ENCODE data around the gene DAPK2. TPM values are rescaled to one million over a fixed set of nuclear protein-coding genes. Genes with fewer than 3 reads are reported as not detected.

Gene DAPK2
- total RNA-seq, 6 experiments from 2014 or later: 2.1 to 5.7 (median 5.1) TPM

DNA sequence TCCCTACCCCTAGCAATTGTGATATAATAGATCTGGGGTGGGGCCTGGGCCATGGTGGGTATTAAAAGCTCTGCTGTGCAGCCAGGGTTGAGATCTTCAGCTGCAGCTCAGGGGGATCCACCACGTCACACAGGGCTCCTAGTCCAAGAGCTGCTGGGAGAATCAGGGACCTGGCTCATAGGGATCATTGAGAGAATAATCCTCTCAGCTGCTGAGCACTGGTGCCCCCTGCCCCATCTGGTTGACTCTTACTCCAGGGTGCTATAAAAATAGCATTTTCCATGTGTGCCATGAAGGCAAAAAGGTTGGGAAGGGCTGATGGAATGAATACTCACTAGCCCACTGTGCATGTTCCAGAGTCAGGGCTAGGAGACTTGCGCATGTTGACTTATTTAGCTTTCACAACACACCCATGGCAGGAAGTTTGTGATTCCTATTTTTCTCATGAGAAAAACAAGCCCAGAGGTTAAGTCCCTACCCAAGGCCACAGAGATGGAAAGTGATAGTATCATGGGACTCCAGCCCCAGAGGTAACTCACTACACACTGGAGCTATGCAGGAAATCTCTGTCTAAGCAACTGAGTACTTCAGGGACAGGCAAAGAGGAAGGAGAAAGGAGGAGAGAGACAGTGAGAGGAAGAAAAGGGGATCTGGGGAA, 118.0 kb downstream of the DAPK2 start:
- Mint-ChIP-seq H3K27me3 (ENCODE audit: insufficient read depth) (peaks cover 15% of the 10 kb centered on the region), H3K9me3 (no peaks in the 10 kb centered on the region), H3K4me1 (ENCODE audit: low read depth) (no peaks in the 10 kb centered on the region), H3K27ac (no peak overlapping the region), H3K36me3 (ENCODE audit: low read depth) (no peaks in the 10 kb centered on the region), H3K4me3 (no peak overlapping the region)
- DNase-seq: no peak
- TF ChIP-seq, protein P1, sequence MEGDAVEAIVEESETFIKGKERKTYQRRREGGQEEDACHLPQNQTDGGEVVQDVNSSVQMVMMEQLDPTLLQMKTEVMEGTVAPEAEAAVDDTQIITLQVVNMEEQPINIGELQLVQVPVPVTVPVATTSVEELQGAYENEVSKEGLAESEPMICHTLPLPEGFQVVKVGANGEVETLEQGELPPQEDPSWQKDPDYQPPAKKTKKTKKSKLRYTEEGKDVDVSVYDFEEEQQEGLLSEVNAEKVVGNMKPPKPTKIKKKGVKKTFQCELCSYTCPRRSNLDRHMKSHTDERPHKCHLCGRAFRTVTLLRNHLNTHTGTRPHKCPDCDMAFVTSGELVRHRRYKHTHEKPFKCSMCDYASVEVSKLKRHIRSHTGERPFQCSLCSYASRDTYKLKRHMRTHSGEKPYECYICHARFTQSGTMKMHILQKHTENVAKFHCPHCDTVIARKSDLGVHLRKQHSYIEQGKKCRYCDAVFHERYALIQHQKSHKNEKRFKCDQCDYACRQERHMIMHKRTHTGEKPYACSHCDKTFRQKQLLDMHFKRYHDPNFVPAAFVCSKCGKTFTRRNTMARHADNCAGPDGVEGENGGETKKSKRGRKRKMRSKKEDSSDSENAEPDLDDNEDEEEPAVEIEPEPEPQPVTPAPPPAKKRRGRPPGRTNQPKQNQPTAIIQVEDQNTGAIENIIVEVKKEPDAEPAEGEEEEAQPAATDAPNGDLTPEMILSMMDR (IDR thresholded peaks at IDR 0.05): no peak

DNA sequence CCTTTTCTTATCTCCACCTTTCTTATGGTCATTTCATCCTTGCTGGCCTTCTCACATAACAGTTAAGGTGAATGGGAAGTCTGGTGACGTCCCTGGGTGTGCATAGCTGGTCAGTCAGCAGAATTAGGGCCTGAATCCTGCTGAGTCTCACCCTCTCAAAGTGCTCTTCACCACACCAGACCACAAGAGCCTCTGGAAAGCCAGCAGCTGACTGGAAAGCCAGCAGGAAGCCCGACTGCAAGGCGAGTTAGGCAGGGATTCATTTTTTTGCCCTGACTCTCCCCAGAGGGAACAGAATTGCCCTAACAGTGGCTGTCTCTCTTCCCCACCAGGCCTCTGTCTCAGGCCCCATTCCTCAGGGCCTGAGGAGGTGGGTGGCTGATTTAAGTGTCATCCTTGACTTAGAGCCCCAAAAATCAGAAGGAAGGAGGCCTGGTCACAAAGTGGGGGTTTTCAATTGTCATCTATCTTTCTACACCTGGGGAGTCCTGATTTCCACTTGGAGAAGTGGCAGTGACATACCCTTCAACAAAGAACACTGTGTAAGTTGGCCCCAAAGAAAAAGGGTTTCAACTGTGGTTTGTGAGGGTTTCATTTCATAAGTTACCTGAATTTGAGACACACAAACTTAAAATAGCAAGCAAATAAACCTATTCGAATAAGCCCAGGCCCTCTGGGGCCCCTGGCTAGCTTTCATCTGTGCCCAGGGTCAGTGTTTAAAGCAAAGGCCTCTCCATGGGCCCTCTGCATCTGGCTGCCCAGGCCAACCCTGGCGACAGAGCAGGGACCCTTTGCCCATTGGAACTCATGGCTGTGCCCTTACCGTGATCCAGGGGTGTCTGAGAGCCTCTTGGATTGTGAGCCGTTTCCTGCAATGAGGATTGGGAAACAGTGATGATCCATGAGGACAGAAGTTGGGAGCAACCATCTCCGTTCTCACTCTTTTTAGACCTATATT, 122.0 kb downstream of the DAPK2 start:
- H3K4me1 Mint-ChIP-seq (ENCODE audit: low read depth): peaks cover 6% of the 10 kb centered on the region
- peaks cover 15% of the 10 kb centered on the region for H3K27me3 Mint-ChIP-seq (ENCODE audit: insufficient read depth)
- TF ChIP-seq, protein P1 (IDR thresholded peaks at IDR 0.05): no peak
- H3K4me3 Mint-ChIP-seq: no peak overlapping the region
- H3K9me3 Mint-ChIP-seq: no peaks in the 10 kb centered on the region
- no peaks in the 10 kb centered on the region for H3K36me3 Mint-ChIP-seq (ENCODE audit: low read depth)
- no peak overlapping the region for H3K27ac Mint-ChIP-seq
- no peak for DNase-seq

DNA sequence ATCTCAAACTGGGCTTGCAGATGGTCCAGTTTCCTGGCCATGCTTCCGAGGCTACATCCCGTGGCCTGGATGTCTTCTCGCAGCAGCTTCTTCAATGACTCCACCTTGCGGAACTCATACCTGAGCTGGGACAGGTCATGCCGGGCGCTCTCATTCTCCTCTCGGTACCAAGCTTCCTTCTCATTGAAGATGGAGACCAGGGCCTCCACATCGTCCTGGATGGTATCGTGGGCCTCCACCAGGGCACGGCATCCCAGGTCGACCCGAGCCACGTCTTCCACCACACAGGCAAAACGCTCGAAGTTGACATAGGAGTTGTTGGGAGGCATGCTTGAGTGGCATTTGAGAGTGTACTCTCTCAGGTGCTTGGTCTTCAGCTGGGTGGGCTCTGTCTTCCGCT, 123.4 kb downstream of the DAPK2 start:
- peaks cover 6% of the 10 kb centered on the region for H3K4me1 Mint-ChIP-seq (ENCODE audit: low read depth)
- H3K27ac Mint-ChIP-seq: no peak overlapping the region
- peaks cover 6% of the 10 kb centered on the region for H3K27me3 Mint-ChIP-seq (ENCODE audit: insufficient read depth)
- no peaks in the 10 kb centered on the region for H3K36me3 Mint-ChIP-seq (ENCODE audit: low read depth)
- TF ChIP-seq, protein P1 (IDR thresholded peaks at IDR 0.05): no peak
- DNase-seq: no peak
- H3K9me3 Mint-ChIP-seq: no peaks in the 10 kb centered on the region
- no peak overlapping the region for H3K4me3 Mint-ChIP-seq

DNA sequence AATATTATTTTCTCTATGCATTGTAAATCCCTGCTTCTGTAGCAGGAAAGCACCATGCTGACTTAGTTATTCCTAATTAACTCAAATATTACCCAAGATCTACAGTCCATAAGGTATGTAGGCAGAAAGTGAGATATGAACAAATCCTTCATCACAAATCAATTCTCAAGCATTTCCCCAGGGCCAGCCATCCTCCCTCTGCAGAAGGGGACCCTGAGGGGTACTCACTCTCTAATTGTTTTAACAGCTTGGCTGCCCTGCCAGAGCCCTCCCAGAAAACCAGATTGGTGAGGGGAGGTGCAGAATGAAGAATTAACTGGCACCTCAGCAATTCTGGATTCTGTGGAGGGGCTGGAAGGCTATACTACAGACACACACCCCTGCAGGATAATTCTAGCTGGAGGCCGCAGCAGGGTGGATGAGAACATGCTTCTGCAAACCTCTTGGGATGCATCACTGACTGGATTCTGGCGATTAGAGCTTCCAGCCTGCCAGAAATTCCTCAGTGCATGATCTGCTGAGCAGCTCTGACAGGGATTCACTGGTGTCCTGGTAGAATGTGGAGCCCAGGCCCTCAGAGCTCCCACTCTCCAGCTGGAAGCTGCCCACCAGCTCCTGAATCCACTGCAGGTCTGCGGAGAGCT, 123.9 kb downstream of the DAPK2 start:
- no peaks in the 10 kb centered on the region for H3K9me3 Mint-ChIP-seq
- no peaks in the 10 kb centered on the region for H3K36me3 Mint-ChIP-seq (ENCODE audit: low read depth)
- TF ChIP-seq, protein P1 (IDR thresholded peaks at IDR 0.05): no peak
- H3K4me3 Mint-ChIP-seq: no peak overlapping the region
- peaks cover 6% of the 10 kb centered on the region for H3K4me1 Mint-ChIP-seq (ENCODE audit: low read depth)
- DNase-seq: no peak
- H3K27ac Mint-ChIP-seq: no peak overlapping the region
- H3K27me3 Mint-ChIP-seq (ENCODE audit: insufficient read depth): peaks cover 5% of the 10 kb centered on the region

DNA sequence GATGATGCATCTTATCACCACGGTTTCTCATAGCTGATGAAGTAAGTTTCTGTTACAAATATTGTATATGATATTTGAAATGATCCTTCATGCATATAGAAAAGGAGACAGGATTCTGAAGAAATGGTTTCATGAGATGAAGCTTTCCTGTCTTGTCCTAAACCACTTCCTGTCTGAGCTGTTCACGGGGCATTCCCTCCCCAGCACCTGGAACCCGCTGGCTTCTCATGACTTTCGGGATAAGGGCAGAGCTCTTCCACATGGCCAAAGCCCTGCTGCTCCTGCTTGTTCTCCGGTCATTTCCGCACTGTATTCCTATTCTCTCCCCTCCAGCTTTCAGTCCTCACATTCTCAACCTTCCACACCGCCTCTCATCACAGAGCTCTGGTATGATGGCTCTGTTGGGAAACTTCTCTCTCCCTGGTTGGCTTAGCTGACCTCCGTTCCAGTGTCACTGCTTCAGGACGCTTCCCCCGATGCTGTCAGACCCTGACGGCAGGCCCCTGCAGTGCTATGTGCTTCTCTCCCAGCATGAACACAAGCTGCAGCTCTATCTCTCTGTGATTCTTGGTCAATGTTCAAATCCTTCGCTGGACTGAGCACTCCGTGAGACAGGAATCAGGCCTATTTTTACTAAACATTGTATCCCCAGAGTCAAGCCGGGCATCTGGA, 125.6 kb downstream of the DAPK2 start:
- Mint-ChIP-seq H3K36me3 (ENCODE audit: low read depth) (no peaks in the 10 kb centered on the region), H3K27ac (no peak overlapping the region), H3K27me3 (ENCODE audit: insufficient read depth) (peaks cover 1% of the 10 kb centered on the region), H3K9me3 (no peaks in the 10 kb centered on the region), H3K4me1 (ENCODE audit: low read depth) (peaks cover 20% of the 10 kb centered on the region), H3K4me3 (no peak overlapping the region)
- no peak for DNase-seq
- TF ChIP-seq, protein P1 (IDR thresholded peaks at IDR 0.05): no peak

All from HFFc6 (cell line).